Measurements from ENCODE around the gene DCUN1D4. TPM values are rescaled to one million over a fixed set of nuclear protein-coding genes. Genes with fewer than 3 reads are reported as not detected.

The DCUN1D4 gene
- polyA plus RNA-seq, 1 donor from 2014 or later: 8.7 TPM

DNA sequence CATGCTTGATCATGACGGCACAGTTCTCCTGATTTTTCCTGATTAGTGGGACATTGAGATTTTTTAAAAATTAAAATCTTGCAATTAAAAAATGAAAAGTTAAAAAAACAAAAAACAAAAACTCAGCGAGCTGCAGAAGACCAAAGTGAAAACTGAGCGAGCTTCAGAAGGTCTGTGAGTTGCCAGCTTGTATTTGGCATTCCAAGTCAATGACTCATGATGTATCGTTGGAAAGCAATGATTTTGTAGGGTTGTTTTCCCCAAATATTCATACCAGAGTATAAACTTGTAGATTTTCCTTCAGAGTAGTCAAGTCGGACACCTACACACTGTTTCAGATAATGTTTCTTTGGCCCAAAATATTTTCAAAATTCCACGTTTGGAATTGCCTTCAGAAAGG, 100.3 kb downstream of the DCUN1D4 start:
- Mint-ChIP-seq H3K4me3 (no peak overlapping the region), H3K9me3 (no peaks in the 10 kb centered on the region), H3K4me1 (no peaks in the 10 kb centered on the region)

DNA sequence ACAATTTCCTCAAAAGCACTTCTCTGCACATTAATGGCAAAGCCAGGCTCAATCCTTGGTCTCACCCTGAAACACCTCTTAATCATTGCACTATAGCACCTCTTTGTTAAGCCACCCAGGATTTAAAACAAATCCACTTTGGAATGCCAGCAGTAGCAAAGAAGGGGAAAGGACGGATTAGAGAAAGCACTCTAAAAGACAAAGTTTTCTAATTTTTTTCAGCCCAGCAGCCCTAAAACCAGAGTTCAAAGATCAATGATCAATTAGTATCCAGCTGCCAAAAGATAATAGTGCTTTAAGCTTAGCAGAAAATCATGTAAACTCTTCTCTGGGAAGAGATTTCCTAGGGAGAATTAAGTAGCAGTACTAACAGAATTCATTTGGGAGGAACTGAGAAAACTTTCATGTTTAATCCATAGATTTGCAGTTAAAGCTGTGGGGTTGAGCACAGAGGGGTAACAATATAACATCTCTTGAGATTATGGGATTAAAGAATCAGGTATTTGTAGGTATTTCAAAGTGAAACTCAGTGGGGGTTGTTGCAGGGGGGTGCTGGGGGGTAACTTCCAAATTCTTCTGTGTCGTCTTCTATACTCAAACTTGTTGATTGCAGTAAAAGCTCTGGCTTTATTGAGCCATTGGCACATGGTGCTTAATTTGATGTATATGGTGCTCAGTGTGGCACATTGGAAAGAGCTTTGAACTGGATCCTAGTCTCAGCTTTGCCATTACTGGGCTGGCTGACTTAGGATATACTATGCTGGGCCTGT, 115.4 kb downstream of the DCUN1D4 start:
- Mint-ChIP-seq H3K27ac (no peak overlapping the region), H3K9me3 (peaks cover 2 to 10% (median 5%) of the 10 kb centered on the region in 3 donors), H3K36me3 (peaks cover 2% of the 10 kb centered on the region), H3K4me3 (no peak overlapping the region), H3K4me1 (no peaks in the 10 kb centered on the region), H3K27me3 (no peaks in the 10 kb centered on the region)

More for the DNA sequence above, 100.3 kb downstream of the DCUN1D4 start:
- H3K36me3 Mint-ChIP-seq: no peaks in the 10 kb centered on the region
- peaks cover 4% of the 10 kb centered on the region for H3K27me3 Mint-ChIP-seq
- no peak overlapping the region for H3K27ac Mint-ChIP-seq

DNA sequence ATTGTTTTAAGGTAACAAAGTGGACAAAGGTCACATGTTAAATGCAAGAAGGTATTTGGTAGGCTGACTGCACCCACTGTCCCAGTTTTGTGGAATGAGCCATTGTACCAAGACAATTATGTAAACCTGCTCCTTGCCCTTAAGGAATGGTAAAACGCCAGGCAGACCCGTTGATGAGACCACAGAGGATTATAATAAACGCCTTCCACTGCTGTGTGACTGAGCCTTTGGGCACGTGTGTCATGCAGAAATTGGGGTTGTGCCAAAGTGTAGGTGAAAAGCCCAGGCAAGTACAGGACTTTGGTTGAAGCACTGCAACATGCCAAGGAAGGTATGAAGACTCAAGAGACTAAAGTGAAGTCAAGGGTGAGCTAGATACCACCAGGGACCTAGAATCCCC, 117.5 kb downstream of the DCUN1D4 start:
- H3K36me3 Mint-ChIP-seq: peaks cover 2% of the 10 kb centered on the region
- peaks cover 0 to 10% (median 5%) of the 10 kb centered on the region in 3 donors for H3K9me3 Mint-ChIP-seq
- H3K4me3 Mint-ChIP-seq: no peak overlapping the region
- H3K4me1 Mint-ChIP-seq: no peaks in the 10 kb centered on the region
- no peaks in the 10 kb centered on the region for H3K27me3 Mint-ChIP-seq
- H3K27ac Mint-ChIP-seq: no peak overlapping the region

GRCh38 chr4:51963841-51964517, 121.0 kb downstream of the DCUN1D4 start:
- H3K27ac Mint-ChIP-seq: no peak overlapping the region
- no peaks in the 10 kb centered on the region for H3K27me3 Mint-ChIP-seq
- peaks cover 3% of the 10 kb centered on the region for H3K36me3 Mint-ChIP-seq
- peaks cover 0 to 4% (median 2%) of the 10 kb centered on the region in 3 donors for H3K9me3 Mint-ChIP-seq
- H3K4me1 Mint-ChIP-seq: no peaks in the 10 kb centered on the region
- no peak overlapping the region for H3K4me3 Mint-ChIP-seq

GRCh38 chr4:51965862-51966261, 122.9 kb downstream of the DCUN1D4 start:
- H3K4me3 Mint-ChIP-seq: no peak overlapping the region
- peaks cover 2 to 4% (median 3%) of the 10 kb centered on the region in 3 donors for H3K9me3 Mint-ChIP-seq
- no peaks in the 10 kb centered on the region for H3K4me1 Mint-ChIP-seq
- H3K27ac Mint-ChIP-seq: no peak overlapping the region
- H3K27me3 Mint-ChIP-seq: no peaks in the 10 kb centered on the region
- peaks cover 3% of the 10 kb centered on the region for H3K36me3 Mint-ChIP-seq

Other genes starting within 250 kb of the DCUN1D4 start
- 0.08 TPM for gene LRRC66, start 177.2 kb downstream of the DCUN1D4 start, polyA plus RNA-seq
- gene SGCB, start 195.1 kb downstream of the DCUN1D4 start, polyA plus RNA-seq: 4.8 TPM
- 0.40 TPM for gene SPATA18, start 208.2 kb downstream of the DCUN1D4 start, polyA plus RNA-seq

Data from IgD-negative memory B cell (primary cell).